Lung (tissue), 12 donors: ENCODE data around the gene SYTL3. TPM values are rescaled to one million over a fixed set of nuclear protein-coding genes. Genes with fewer than 3 reads are reported as not detected.
"Not testable (repeated sequence)": the region's sequence is repeated elsewhere in the genome, so short reads cannot be mapped to it uniquely, and the experiment has no call there.

Experiments
- ATAC-seq: fragments of 200-7000 bp; cut with Tn5 transposase; one replicate; pipeline ENCODE4 v1.9.1; 2020; ENCODE audit warnings: moderate number of reproducible peaks; ENCODE audit not compliant: insufficient read depth, low FRiP score
- DNase-seq, 3 donors: peaks; one replicate each; pipeline ENCODE4 v3.0.0-alpha.2; 2013 to 2017
- H3K27ac ChIP-seq, 2 donors: one replicate each; pipeline ENCODE4 v1.5.1; 2013; ENCODE audit warnings: mild to moderate bottlenecking in 2 of 2, moderate library complexity in 2 of 2, control low read depth in 1 of 2, inconsistent platforms in 1 of 2, low read depth in 1 of 2, low read length in 1 of 2
- H3K27me3 ChIP-seq, 3 donors: one replicate each; pipeline ENCODE4 v1.5.1; 2013; ENCODE audit warnings: low read length in 2 of 3; ENCODE audit not compliant: control insufficient read depth in 3 of 3, insufficient read depth in 3 of 3
- H3K36me3 ChIP-seq, 4 donors: one replicate each; pipeline ENCODE4 v1.5.1; 2013; ENCODE audit warnings: low read length in 4 of 4, mild to moderate bottlenecking in 1 of 4, moderate library complexity in 1 of 4; ENCODE audit not compliant: control insufficient read depth in 4 of 4, insufficient read depth in 4 of 4
- H3K4me1 ChIP-seq, 5 donors: one replicate each; pipeline ENCODE4 v1.5.1; 2013; ENCODE audit warnings: low read length in 5 of 5, mild to moderate bottlenecking in 2 of 5, moderate library complexity in 1 of 5; ENCODE audit not compliant: control insufficient read depth in 5 of 5, insufficient read depth in 5 of 5
- H3K4me3 ChIP-seq: one replicate; pipeline ENCODE4 v1.5.1; 2013; ENCODE audit warnings: mild to moderate bottlenecking, control low read depth, moderate library complexity
- H3K9ac ChIP-seq, 2 donors: one replicate each; pipeline ENCODE4 v1.5.1; 2013; ENCODE audit warnings: low read length in 2 of 2, control low read depth in 1 of 2; ENCODE audit not compliant: insufficient read depth in 1 of 2
- H3K9me3 ChIP-seq, 4 donors: one replicate each; pipeline ENCODE4 v1.5.1; 2013; ENCODE audit warnings: low read length in 3 of 4, mild to moderate bottlenecking in 1 of 4, moderate library complexity in 1 of 4; ENCODE audit not compliant: control insufficient read depth in 4 of 4, insufficient read depth in 3 of 4
- WGBS, 2 donors: extraction: QIAGEN DNeasy Blood & Tissue Kit; methylation state at CpG; one replicate each; pipeline ENCODE4 v1.1.7; 2013; 5-methylcytosine and 5-hydroxymethylcytosine counted together
- polyA plus RNA-seq, 2 donors: library from polyadenylated mRNA; stranded (reverse); fragments of 200-250 nt; gene quantifications; one replicate each; pipeline ENCODE4 v1.2.1, GENCODE V29; 2013
- total RNA-seq, 2 donors: library from RNA; depleted of rRNA in 1 of 2; stranded (reverse); fragments of >200 nt in 1 of 2; gene quantifications; one replicate each; pipeline ENCODE4 v1.2.1, GENCODE V29; 2014 to 2021
- TF ChIP-seq, protein P1 (sequence below): IDR thresholded peaks from 2 replicates; pipeline ENCODE4 v1.5.1; 2012; ENCODE audit warnings: mild to moderate bottlenecking; ENCODE audit errors: control extremely low read depth, extremely low read depth
- donor health status: control.
- donor health status: control.
- donor health status: Bipolar disorder and iron deficiency.
- donor health status: healthy.
- donor health status: DM: yes; HTN: yes; CAD: no.

The SYTL3 gene
- total and polyA plus RNA-seq, 4 donors = 6.5 to 20.0 (median 15.6) TPM

DNA sequence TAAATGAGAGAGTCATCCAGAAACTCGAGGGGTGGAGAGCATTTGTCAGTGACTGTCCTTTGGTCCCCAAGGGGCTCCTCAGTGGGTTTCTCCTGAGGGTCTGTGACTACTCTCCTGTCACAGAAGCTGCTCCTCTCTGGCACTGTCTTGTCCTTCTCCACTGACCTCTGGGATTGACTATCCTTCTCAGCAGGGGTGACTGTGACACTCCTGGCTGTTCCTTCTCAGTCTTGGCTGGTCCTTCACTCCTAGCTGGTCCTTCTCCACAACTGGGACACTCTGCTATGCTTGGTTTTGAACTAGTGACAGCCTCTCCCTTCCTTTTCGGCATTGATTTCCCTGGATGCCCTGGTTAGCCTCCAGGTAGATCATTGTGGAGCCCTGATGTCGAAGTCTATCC, 38.8 kb upstream of the SYTL3 start:
- ATAC-seq (no peak), DNase-seq (no peak)
- Histone ChIP-seq H3K27me3 (no peaks in the 10 kb centered on the region), H3K9ac (peak overlapping the region in 1 of 2 donors; percentile 57), H3K4me3 (no peak overlapping the region), H3K27ac (no peak overlapping the region), H3K36me3 (peaks cover 3 to 36% (median 9%) of the 10 kb centered on the region in 4 donors), H3K4me1 (peaks cover 0 to 16% (median 13%) of the 10 kb centered on the region in 5 donors), H3K9me3 (peaks cover 0 to 2% (median 0%) of the 10 kb centered on the region in 4 donors)
- WGBS, 2 donors = 81 to 97% methylated on average over 3 of the region's 3 CpGs
- TF ChIP-seq, protein P1, sequence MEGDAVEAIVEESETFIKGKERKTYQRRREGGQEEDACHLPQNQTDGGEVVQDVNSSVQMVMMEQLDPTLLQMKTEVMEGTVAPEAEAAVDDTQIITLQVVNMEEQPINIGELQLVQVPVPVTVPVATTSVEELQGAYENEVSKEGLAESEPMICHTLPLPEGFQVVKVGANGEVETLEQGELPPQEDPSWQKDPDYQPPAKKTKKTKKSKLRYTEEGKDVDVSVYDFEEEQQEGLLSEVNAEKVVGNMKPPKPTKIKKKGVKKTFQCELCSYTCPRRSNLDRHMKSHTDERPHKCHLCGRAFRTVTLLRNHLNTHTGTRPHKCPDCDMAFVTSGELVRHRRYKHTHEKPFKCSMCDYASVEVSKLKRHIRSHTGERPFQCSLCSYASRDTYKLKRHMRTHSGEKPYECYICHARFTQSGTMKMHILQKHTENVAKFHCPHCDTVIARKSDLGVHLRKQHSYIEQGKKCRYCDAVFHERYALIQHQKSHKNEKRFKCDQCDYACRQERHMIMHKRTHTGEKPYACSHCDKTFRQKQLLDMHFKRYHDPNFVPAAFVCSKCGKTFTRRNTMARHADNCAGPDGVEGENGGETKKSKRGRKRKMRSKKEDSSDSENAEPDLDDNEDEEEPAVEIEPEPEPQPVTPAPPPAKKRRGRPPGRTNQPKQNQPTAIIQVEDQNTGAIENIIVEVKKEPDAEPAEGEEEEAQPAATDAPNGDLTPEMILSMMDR = no peak

DNA sequence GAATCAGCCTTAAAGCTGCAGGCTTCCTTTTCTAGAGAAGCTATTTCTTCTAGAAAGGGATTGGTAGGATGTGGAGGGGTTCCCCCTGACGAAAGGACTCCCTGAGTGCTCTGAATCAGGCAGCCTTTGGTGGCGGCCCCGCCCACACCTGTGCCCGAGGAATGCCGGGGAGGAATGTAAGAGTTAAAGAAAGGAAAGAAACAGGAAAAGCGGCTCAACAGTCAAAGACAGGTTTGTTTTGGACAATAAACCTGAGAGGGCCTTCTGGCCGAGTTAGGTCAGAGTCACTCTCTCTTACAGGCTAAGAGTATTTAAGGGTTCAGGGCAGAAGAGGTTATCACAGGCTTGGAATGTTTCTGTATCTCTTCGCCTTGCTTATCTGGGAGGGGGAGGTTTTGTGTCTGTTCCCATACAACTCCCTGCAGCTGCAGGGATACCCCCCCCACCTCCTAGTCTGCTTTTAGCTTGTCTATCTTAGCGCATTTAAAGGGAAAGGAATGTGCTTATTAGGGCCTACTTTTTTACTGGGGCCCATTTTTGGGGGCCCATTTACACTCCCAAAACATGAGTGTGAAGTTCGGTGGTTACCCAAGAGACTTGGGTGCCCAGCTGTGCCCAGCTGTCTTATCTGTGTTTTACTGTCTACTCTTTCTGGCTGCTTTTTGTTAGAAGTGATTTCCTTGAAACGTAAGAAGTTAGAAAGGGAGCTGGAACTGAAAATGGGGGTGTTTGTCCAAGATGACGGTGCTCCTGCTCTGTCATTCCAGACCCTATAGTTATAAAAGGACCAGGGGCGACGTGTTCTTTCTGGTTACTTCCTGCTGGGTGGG, 38.1 kb upstream of the SYTL3 start:
- Histone ChIP-seq H3K36me3 (peaks cover 3 to 33% (median 9%) of the 10 kb centered on the region in 4 donors), H3K9me3 (peaks cover 0 to 2% (median 0%) of the 10 kb centered on the region in 4 donors), H3K27me3 (no peaks in the 10 kb centered on the region), H3K27ac (peak overlapping the region in 1 of 2 donors; percentile 49), H3K4me1 (peaks cover 0 to 16% (median 13%) of the 10 kb centered on the region in 5 donors), H3K4me3 (no peak overlapping the region), H3K9ac (peak overlapping the region; percentile 34 to 57)
- TF ChIP-seq, protein P1 = no peak
- 69 to 86% methylated on average over 14 of the region's 14 CpGs for WGBS, 2 donors
- DNase-seq = peak; percentile 65 to 70 (median 68)
- peak; percentile 69 for ATAC-seq

DNA sequence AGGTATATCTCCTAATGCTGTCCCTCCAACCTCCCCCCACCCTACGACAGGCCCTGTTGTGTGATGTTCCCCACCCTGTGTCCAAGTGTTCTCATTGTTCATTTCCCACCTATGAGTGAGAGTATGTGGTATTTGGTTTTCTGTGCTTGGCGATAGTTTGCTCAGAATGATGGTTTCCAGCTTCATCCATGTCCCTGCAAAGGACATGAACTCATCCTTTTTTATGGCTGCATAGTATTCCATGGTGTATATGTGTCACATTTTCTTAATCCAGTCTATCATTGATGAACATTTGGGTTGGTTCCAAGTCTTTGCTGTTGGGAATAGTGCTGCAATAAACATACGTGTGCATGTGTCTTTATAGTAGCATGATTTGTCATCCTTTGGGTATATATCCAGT, 35.2 kb upstream of the SYTL3 start:
- not testable (repeated sequence) for H3K9ac ChIP-seq, H3K4me3 ChIP-seq, ATAC-seq, H3K9me3 ChIP-seq, H3K27ac ChIP-seq, DNase-seq, H3K27me3 ChIP-seq
- peaks cover 0 to 15% (median 3%) of the 10 kb centered on the region in 4 donors for H3K36me3 ChIP-seq
- peaks cover 0 to 16% (median 13%) of the 10 kb centered on the region in 5 donors for H3K4me1 ChIP-seq
- WGBS, 2 donors = 94% methylated on average over 3 of the region's 3 CpGs

DNA sequence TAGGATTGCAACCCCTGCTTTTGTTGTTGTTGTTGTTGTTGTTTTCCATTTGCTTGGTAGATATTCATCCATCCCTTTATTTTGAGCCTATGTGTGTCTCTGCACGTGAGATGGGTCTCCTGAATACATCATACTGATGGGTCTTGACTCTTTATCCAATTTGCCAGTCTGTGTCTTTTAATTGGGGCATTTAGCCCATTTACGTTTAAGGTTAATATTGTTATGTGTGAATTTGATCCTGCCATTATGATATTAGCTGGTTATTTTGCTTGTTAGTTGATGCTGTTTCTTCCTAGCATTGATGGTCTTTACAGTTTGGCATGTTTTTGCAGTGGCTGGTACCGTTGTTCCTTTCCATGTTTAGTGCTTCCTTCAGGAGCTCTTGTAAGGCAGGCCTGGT, 31.6 kb upstream of the SYTL3 start:
- peaks cover 0 to 26% (median 7%) of the 10 kb centered on the region in 4 donors for H3K36me3 ChIP-seq
- not testable (repeated sequence) for H3K27me3 ChIP-seq, H3K4me3 ChIP-seq, H3K9ac ChIP-seq, H3K27ac ChIP-seq, DNase-seq, H3K9me3 ChIP-seq, ATAC-seq
- H3K4me1 ChIP-seq = peaks cover 0 to 12% (median 0%) of the 10 kb centered on the region in 5 donors
- 91 to 96% methylated on average over 3 of the region's 3 CpGs for WGBS, 2 donors
